GM19035 (cell line): ENCODE data around the gene ABLIM2.

Source experiments
- ATAC-seq: cut with Tn5 transposase; IDR thresholded peaks from one replicate; pipeline ENCODE4 v1.9.1; 2021; ENCODE audit not compliant: unreplicated experiment

The ABLIM2 gene

GRCh38 chr4:8123389-8123788 lies 35.2 kb downstream of the ABLIM2 start:
- no peak for ATAC-seq

GRCh38 chr4:8122746-8123145 lies 35.9 kb downstream of the ABLIM2 start:
- ATAC-seq, result no peak

GRCh38 chr4:8121292-8122015 lies 37.2 kb downstream of the ABLIM2 start:
- ATAC-seq, result no peak

GRCh38 chr4:8120501-8120900 lies 38.1 kb downstream of the ABLIM2 start:
- no peak for ATAC-seq

GRCh38 chr4:8119877-8120276 lies 38.7 kb downstream of the ABLIM2 start:
- ATAC-seq, result no peak

GRCh38 chr4:8118531-8118930 lies 40.1 kb downstream of the ABLIM2 start:
- no peak for ATAC-seq

GRCh38 chr4:8118035-8118434 lies 40.6 kb downstream of the ABLIM2 start:
- ATAC-seq, result no peak

GRCh38 chr4:8117278-8117682 lies 41.3 kb downstream of the ABLIM2 start:
- no peak for ATAC-seq

- no peak for ATAC-seq
Observed at GRCh38 chr4:8115916-8116315, 42.7 kb downstream of the ABLIM2 start.

- ATAC-seq, result no peak
Observed at GRCh38 chr4:8115203-8115520, 43.5 kb downstream of the ABLIM2 start.

GRCh38 chr4:8114456-8115202 lies 44.0 kb downstream of the ABLIM2 start:
- no peak for ATAC-seq

- ATAC-seq, result no peak
Observed at GRCh38 chr4:8113611-8114377, 44.8 kb downstream of the ABLIM2 start.

- no peak for ATAC-seq
Observed at GRCh38 chr4:8112672-8113071, 45.9 kb downstream of the ABLIM2 start.

- ATAC-seq, result no peak
Observed at GRCh38 chr4:8112036-8112576, 46.5 kb downstream of the ABLIM2 start.

GRCh38 chr4:8110071-8110986 lies 48.3 kb downstream of the ABLIM2 start:
- no peak for ATAC-seq

GRCh38 chr4:8109406-8110065 lies 49.1 kb downstream of the ABLIM2 start:
- ATAC-seq, result no peak

GRCh38 chr4:8108991-8109390 lies 49.6 kb downstream of the ABLIM2 start:
- no peak for ATAC-seq

- ATAC-seq, result no peak
Observed at GRCh38 chr4:8108261-8108660, 50.4 kb downstream of the ABLIM2 start.

GRCh38 chr4:8107146-8107657 lies 51.4 kb downstream of the ABLIM2 start:
- no peak for ATAC-seq
